T-helper 2 cell treated with Interferon-gamma antibody and Interleukin-4, amounts not matched to agents 5 μg/mL and 100 μg/mL, for 36 hours (primary cell): Measurements from ENCODE around the gene DERA.
"Not testable (repeated sequence)": the region's sequence is repeated elsewhere in the genome, so short reads cannot be mapped to it uniquely, and the experiment has no call there.

Experiments
- DNase-seq: peaks from one replicate; pipeline ENCODE4 v3.0.0; 2021; ENCODE audit warnings: low spot score
- H3K27ac Mint-ChIP-seq: one replicate; pipeline ENCODE4 v1.8.0; 2021; ENCODE audit warnings: mild to moderate bottlenecking, mixed read lengths
- H3K27me3 Mint-ChIP-seq: one replicate; pipeline ENCODE4 v1.8.0; 2021; ENCODE audit warnings: low read depth, mixed read lengths
- H3K36me3 Mint-ChIP-seq: one replicate; pipeline ENCODE4 v1.8.0; 2021; ENCODE audit warnings: low read depth, mixed read lengths
- H3K4me1 Mint-ChIP-seq: one replicate; pipeline ENCODE4 v1.8.0; 2021; ENCODE audit warnings: low read depth, mixed read lengths
- H3K4me3 Mint-ChIP-seq: one replicate; pipeline ENCODE4 v1.8.0; 2022; ENCODE audit warnings: mild to moderate bottlenecking, moderate library complexity, mixed read lengths
- H3K9me3 Mint-ChIP-seq: one replicate; pipeline ENCODE4 v1.8.0; 2021; ENCODE audit warnings: mixed read lengths

DERA gene

DNA sequence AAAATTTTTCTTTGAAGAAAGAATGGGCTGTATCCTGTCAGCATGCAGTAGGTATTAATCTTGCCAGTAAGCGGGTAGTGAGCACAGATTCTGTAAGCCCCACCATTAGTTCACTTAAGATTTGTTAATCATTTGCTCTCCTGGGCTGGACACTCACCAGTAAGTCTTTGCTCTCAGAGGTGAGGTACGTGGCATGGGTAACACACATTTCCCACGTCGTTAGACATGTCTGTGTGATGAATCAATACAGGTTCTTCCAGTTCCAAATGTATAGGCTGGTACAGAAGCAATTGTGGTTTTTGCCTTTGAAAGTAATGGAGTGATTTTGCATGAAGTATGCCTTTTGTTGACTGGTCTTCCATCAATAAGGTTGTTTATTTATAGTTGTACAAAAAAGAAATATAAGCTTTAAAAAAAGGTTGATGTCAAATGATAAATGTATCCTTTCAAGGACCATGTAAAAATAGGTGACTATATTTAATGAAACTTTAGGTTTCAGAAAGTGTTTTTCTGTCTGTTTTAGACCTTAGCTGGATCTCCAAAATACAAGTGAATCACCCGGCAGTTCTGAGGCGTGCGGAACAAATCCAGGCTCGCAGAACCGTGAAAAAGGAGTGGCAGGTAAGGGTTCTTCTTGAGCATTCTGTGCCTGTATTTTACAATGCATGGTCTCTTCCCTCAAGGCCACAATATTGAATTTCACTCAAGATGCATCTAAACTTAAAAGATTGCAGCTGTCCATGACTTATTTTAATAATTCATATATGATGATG is 45.5 kb downstream of the DERA start:
- Mint-ChIP-seq H3K4me3 (no peak overlapping the region), H3K27me3 (no peaks in the 10 kb centered on the region), H3K4me1 (no peaks in the 10 kb centered on the region), H3K36me3 (peaks cover 7% of the 10 kb centered on the region), H3K9me3 (no peaks in the 10 kb centered on the region), H3K27ac (no peak overlapping the region)
- no peak for DNase-seq

DNA sequence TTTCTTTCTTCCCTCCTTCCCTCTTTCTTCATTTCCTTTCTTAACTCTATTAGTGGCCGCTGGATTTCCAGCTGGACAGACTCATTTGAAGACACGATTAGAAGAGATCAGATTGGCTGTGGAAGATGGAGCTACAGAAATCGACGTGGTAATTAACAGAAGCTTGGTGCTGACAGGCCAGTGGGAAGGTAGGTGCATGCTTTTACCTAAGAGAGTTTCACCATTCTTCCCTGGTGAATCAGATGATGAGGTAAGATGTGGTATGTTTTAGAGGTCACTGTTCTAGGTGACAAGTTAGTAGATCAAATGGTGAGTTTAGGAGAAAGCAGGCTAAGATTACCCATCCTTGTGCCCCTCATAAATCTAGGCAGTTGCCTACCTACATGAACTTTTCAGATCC is 51.6 kb downstream of the DERA start:
- no peaks in the 10 kb centered on the region for H3K9me3 Mint-ChIP-seq
- no peaks in the 10 kb centered on the region for H3K27me3 Mint-ChIP-seq
- H3K27ac Mint-ChIP-seq: no peak overlapping the region
- DNase-seq: no peak
- H3K4me3 Mint-ChIP-seq: no peak overlapping the region
- H3K36me3 Mint-ChIP-seq: peaks cover 14% of the 10 kb centered on the region
- no peaks in the 10 kb centered on the region for H3K4me1 Mint-ChIP-seq

DNA sequence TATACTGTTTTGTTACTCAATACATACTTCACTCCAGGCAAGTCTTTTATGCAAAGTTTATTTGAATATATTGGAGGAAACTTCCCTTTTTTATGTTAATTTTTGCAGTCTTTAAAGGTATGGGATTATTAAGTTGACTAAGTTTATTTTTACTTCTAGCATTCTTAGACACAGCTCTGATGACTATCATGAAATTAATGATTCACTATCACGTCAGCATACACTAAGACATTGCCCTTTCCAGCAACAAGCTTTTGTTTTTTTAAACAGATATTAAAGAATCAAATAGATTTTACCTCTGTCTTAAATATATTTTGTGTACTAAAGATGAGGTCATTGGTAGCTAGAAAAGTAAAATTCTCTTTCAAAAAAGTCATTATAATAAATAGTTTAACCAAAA is 52.1 kb downstream of the DERA start:
- H3K27ac Mint-ChIP-seq: no peak overlapping the region
- DNase-seq: no peak
- no peaks in the 10 kb centered on the region for H3K4me1 Mint-ChIP-seq
- H3K4me3 Mint-ChIP-seq: no peak overlapping the region
- H3K36me3 Mint-ChIP-seq: peaks cover 14% of the 10 kb centered on the region
- no peaks in the 10 kb centered on the region for H3K27me3 Mint-ChIP-seq
- no peaks in the 10 kb centered on the region for H3K9me3 Mint-ChIP-seq

DNA sequence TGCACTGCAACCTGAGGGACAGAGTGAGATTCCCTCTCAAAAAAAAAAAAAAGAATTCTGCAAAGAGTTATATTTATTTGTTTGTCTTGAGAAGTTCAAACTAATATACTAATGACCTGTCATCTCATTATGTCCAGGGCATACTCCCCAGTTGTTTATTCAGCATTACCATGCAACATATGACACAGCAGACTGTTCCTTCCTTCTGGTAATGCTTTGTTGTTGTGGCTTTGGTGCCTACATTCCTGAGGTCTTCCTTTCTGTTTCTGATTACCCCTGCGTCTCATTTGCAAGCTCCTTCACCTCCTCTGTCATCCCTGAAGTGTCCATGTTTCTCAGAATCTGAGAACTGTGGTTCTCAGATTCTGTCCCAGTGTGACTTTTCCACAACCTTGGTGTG is 55.3 kb downstream of the DERA start:
- DNase-seq: no peak
- H3K9me3 Mint-ChIP-seq: no peaks in the 10 kb centered on the region

DNA sequence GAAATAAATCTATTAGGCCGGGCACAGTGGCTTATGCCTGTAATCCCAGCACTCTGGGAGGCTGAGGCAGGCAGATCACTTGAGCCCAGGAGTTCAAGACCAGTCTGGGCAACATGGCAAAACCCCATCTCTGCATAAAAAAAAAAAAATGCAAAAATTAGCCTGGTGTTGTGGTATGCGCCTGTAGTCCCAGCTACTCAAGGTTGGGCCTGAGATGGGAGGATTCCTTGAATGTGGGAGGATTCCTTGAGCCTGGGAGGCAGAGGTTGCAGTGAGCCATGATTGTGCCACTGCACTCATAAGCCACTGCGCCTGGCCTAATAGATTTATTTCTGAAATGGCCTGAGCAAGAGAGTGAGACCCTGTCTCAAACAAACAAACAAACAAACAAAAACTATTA is 55.9 kb downstream of the DERA start:
- H3K36me3 Mint-ChIP-seq, H3K27me3 Mint-ChIP-seq, H3K4me3 Mint-ChIP-seq, DNase-seq, H3K27ac Mint-ChIP-seq, H3K4me1 Mint-ChIP-seq, H3K9me3 Mint-ChIP-seq: not testable (repeated sequence)

More for the DNA sequence above, 55.3 kb downstream of the DERA start:
- no peaks in the 10 kb centered on the region for H3K27me3 Mint-ChIP-seq
- H3K4me3 Mint-ChIP-seq: no peak overlapping the region
- no peaks in the 10 kb centered on the region for H3K4me1 Mint-ChIP-seq
- H3K27ac Mint-ChIP-seq: no peak overlapping the region
- H3K36me3 Mint-ChIP-seq: peaks cover 7% of the 10 kb centered on the region

DNA sequence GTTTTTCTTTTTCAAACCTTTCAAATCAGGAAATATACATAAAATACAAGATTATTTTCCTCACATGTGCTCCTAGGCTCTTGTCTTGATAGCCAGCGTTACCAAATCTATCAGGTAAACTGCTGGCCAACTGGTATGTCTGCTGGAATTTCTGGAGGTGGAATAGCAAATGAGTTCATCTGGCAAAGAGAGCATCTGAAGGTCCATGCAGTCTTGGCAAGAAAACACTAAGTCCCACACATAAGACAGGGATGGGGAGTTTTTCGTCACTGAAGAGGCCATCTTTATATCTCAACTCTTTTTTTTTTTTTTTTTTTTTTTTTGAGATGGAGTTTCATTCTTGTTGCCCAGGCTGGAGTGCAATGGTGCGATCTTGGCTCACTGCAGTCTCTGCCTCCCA is 60.1 kb downstream of the DERA start:
- Mint-ChIP-seq H3K27ac (no peak overlapping the region), H3K9me3 (no peaks in the 10 kb centered on the region), H3K4me3 (no peak overlapping the region), H3K27me3 (no peaks in the 10 kb centered on the region), H3K36me3 (no peaks in the 10 kb centered on the region), H3K4me1 (no peaks in the 10 kb centered on the region)
- no peak for DNase-seq

DNA sequence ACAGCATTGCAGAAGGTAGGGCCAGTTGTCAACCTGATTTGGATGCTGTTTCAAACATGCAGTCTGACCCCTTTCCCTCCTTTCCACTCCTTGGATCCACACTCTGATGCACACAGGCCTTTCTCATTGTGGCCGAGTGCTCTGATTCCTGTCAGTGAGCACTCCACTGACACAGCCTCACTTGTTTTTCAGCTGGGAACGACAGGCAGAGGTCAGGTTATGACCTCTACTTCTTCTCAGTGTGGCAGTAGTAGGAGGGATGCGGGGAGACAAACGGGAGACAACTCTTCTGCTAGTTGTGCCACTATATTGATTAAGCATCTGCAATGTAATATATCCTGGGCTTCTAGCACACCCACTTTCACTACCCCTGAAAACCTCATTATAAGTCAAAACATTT is 61.8 kb downstream of the DERA start:
- Mint-ChIP-seq H3K27me3 (no peaks in the 10 kb centered on the region), H3K27ac (no peak overlapping the region)

DNA sequence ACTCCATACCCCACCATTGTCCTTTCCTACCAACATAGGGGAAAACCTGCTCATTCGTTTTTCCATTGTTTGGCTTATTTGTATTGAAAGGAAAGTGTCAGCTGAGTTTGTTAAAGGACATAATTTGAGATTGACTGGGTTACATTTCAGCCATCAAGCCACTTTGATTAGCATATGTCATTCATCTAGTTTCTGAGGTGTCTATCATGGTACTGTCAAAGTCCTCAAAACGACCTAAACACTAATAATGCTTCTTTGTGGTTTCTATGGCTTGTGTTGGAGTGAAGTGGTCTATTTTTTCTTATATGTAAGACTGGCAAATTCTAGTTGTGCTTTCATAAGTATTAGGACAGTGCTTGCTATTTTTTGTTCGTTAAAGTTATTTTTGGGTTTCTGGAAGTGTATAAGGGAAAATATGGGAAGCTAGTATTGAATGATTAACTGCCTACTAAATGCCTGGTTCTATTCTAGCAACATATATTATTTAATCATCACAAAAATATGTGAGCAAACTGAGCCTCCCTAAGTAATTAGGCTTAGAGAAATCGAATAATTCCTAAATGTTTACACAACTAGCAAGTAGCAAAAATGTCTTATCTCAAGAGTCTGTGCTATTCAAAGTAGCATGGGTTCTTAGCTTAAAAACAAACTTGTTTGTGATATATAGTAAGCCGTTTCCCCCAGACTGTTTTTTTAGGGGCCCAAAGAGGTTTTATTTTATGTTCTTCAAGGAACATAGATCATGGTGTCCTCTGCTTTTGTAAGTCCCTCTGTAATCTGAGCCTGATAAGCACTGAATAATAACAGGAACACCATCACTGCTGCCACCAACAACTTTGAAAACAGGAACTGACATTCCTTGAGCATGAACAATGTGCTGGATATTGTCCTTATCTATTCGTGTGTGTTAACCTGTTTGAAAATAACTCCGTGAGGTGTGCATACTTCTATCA is 67.1 kb downstream of the DERA start:
- H3K27ac Mint-ChIP-seq: no peak overlapping the region
- H3K4me1 Mint-ChIP-seq: no peaks in the 10 kb centered on the region
- no peaks in the 10 kb centered on the region for H3K9me3 Mint-ChIP-seq
- H3K4me3 Mint-ChIP-seq: no peak overlapping the region
- H3K27me3 Mint-ChIP-seq: no peaks in the 10 kb centered on the region
- DNase-seq: no peak
- peaks cover 2% of the 10 kb centered on the region for H3K36me3 Mint-ChIP-seq

More for the DNA sequence above, 61.8 kb downstream of the DERA start:
- Mint-ChIP-seq H3K9me3 (no peaks in the 10 kb centered on the region), H3K4me1 (no peaks in the 10 kb centered on the region), H3K36me3 (peaks cover 2% of the 10 kb centered on the region), H3K4me3 (no peak overlapping the region)
- DNase-seq: no peak

DNA sequence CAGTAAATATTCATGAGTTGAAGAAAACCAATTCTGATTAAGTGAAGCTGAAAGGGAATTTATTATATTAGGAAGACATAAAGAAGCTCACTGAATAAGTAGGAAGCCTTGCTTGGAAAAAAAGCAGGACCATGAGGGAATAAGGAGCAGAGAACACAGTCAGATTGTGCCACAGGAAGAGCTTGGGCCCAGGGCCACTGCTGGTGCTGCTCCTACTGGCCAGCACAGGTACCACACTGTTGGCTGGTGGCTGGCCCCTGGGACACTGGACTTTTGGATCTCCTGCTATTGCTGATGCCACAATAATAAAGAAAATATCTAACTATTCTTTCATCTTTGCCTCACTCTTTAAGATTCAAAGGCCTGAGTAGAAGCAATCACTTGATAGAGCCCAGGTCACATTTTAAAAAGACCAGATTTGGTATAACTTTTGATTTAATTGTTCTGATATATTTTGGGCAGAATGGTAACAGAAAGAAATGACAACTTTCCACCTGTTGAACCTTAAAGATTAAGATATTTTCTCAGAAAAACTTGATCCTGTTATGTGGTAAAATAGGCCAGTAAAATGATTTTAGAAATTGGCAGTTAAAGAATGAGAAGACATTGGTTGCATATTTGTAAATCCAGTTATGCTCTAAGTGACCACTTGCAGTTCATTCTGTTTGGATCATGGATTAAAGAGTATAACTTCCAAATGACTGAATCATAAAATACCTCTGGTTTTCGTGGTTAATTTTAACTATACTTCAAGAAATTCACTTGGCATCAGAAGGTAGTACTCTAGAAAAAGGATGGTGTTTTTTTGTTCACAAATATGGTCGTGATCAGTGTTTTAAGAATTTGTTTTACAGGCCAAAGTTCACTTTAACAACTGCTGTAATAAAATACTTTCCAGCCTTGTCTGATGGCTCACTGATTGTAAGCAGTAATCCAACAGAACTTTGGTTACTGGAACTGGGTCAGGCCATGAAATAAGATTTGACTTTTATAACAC is 68.3 kb downstream of the DERA start:
- Mint-ChIP-seq H3K9me3 (no peaks in the 10 kb centered on the region), H3K27ac (no peak overlapping the region), H3K4me3 (no peak overlapping the region), H3K27me3 (no peaks in the 10 kb centered on the region), H3K4me1 (peaks cover 2% of the 10 kb centered on the region), H3K36me3 (peaks cover 2% of the 10 kb centered on the region)
- DNase-seq: no peak

DNA sequence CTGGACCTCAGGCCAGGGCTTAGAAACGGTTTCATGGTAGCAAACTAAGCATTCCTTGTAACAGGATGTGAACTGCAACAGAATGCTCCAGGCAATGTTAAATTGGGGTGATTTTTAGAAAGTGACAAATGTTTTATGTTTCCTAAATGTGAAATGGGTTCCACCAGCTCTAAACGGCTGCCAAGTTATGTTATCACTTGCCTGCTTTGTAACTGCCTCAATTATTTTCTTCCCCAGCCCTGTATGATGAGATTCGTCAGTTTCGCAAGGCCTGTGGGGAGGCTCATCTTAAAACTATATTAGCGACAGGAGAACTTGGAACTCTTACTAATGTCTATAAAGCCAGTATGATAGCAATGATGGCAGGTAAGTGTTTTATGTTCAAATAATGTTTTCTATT is 70.9 kb downstream of the DERA start:
- Mint-ChIP-seq H3K4me3 (no peak overlapping the region), H3K27ac (no peak overlapping the region), H3K4me1 (peaks cover 19% of the 10 kb centered on the region), H3K36me3 (peaks cover 10% of the 10 kb centered on the region), H3K27me3 (no peaks in the 10 kb centered on the region), H3K9me3 (no peaks in the 10 kb centered on the region)
- no peak for DNase-seq

DNA sequence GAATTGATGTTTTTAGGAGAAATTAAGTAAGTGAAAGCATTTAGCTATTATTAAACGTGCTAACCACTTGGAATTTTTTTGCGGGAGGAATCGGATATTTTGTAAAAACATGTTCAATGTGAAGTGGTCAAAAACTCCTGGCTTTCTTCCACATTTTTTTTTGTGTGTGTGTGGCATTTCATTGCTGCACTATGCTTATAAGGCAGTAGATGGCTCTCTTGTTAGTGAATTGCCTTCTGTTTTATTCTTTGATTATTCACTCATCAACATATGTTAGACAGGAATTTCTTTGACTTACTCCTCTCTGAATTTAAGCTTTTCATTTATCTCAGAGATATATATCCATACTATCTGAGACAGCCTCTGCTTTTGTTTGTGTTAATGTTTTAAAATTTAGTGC is 71.3 kb downstream of the DERA start:
- DNase-seq: no peak
- Mint-ChIP-seq H3K4me1 (peaks cover 19% of the 10 kb centered on the region), H3K9me3 (no peaks in the 10 kb centered on the region), H3K27me3 (no peaks in the 10 kb centered on the region), H3K4me3 (no peak overlapping the region), H3K36me3 (peaks cover 10% of the 10 kb centered on the region), H3K27ac (no peak overlapping the region)

DNA sequence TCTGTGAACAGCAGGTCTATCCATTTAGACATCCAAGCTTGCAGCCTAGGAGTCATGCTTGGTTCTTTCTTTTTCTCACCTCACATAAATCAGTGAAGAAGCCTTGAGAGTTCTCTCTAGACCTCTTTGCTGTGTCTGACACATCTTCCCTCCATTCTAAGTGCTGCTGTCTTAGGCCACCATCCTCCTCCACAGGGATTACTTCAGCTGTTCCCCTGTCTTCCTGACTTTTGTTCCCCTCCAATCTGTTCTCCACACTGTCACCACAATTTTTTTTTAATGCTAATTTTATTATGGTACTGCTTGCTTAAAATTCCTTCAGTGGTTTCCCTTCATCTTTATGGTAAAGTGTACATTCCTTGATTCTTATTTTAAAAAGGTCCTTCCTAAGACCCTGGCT is 71.8 kb downstream of the DERA start:
- peaks cover 14% of the 10 kb centered on the region for H3K36me3 Mint-ChIP-seq
- no peaks in the 10 kb centered on the region for H3K9me3 Mint-ChIP-seq
- DNase-seq: no peak
- H3K4me3 Mint-ChIP-seq: no peak overlapping the region
- peaks cover 19% of the 10 kb centered on the region for H3K4me1 Mint-ChIP-seq
- H3K27me3 Mint-ChIP-seq: no peaks in the 10 kb centered on the region
- no peak overlapping the region for H3K27ac Mint-ChIP-seq

DNA sequence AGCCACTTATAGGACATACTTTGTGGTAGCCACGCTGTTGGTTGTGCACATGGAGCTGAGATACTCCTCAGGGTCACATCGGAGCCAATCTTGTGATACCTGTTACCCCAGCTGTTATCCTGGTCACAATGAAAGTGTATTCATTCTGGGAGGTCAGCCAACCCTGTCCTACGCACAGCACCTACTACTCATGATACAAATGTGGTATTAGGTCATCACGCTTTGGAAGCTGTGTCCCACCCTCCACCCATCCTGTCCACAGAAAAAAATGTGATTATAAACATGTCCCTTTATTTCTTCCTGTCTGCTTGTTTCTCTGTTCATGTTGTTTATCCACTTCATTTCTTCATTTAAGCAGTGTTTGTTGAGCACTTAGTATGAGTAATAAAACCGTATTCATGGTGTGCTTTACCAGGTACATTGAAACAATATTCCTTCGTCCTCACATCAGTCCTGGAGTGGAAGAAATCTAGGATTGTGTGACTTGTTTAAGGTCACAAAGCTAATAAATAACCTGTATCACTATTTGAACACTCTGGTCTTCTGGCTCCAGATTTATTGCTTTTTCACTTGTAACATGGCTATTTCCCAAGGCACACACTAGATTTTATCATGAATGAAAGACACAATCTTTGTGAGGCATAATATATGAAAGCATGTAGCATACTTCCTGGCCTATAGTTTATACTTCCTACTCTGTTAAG is 73.1 kb downstream of the DERA start:
- Mint-ChIP-seq H3K27me3 (no peaks in the 10 kb centered on the region), H3K4me1 (peaks cover 19% of the 10 kb centered on the region), H3K4me3 (no peak overlapping the region), H3K27ac (no peak overlapping the region), H3K36me3 (peaks cover 14% of the 10 kb centered on the region), H3K9me3 (no peaks in the 10 kb centered on the region)
- no peak for DNase-seq
